Left hindlimb (tissue), 1 donor: ENCODE results near the gene UBXN7.
"Not testable (repeated sequence)": the region's sequence is repeated elsewhere in the genome, so short reads cannot be mapped to it uniquely, and the experiment has no call there.

Experiments
- DNase-seq: peaks from one replicate; pipeline ENCODE4 v3.0.0-alpha.2; 2018

UBXN7 gene

GRCh38 chr3:196354132-196354531, 78.1 kb downstream of the UBXN7 start:
- DNase-seq = no peak

GRCh38 chr3:196351541-196351940, 80.7 kb downstream of the UBXN7 start:
- no peak for DNase-seq

GRCh38 chr3:196350067-196350466, 82.2 kb downstream of the UBXN7 start:
- DNase-seq = no peak

- no peak for DNase-seq
Observed at GRCh38 chr3:196348698-196349097, 83.5 kb downstream of the UBXN7 start.

GRCh38 chr3:196344663-196345062, 87.6 kb downstream of the UBXN7 start:
- DNase-seq = no peak

GRCh38 chr3:196343917-196344316, 88.3 kb downstream of the UBXN7 start:
- not testable (repeated sequence) for DNase-seq

GRCh38 chr3:196341137-196341536, 91.1 kb downstream of the UBXN7 start:
- DNase-seq = no peak

GRCh38 chr3:196340466-196340865, 91.8 kb downstream of the UBXN7 start:
- DNase-seq = no peak

GRCh38 chr3:196339493-196340254, 92.6 kb downstream of the UBXN7 start:
- DNase-seq = no peak

- no peak for DNase-seq
Observed at GRCh38 chr3:196339044-196339443, 93.2 kb downstream of the UBXN7 start.

- DNase-seq = no peak
Observed at GRCh38 chr3:196336319-196337145, 95.7 kb downstream of the UBXN7 start.

GRCh38 chr3:196335503-196335948, 96.7 kb downstream of the UBXN7 start:
- DNase-seq = no peak

GRCh38 chr3:196334982-196335381, 97.2 kb downstream of the UBXN7 start:
- DNase-seq = no peak

- DNase-seq = no peak
Observed at GRCh38 chr3:196332168-196332567, 100.1 kb downstream of the UBXN7 start.

GRCh38 chr3:196327405-196327804, 104.8 kb downstream of the UBXN7 start:
- no peak for DNase-seq

- DNase-seq = no peak
Observed at GRCh38 chr3:196326936-196327335, 105.3 kb downstream of the UBXN7 start.

- peak; percentile 50 for DNase-seq
Observed at GRCh38 chr3:196323691-196324090, 108.5 kb downstream of the UBXN7 start.

GRCh38 chr3:196323016-196323415, 109.2 kb downstream of the UBXN7 start:
- DNase-seq = no peak

- DNase-seq = no peak
Observed at GRCh38 chr3:196321162-196321561, 111.1 kb downstream of the UBXN7 start.

- no peak for DNase-seq
Observed at GRCh38 chr3:196320137-196320536, 112.1 kb downstream of the UBXN7 start.

GRCh38 chr3:196317687-196318467, 114.3 kb downstream of the UBXN7 start, which contains the start of gene DYNLT2B:
Gene DYNLT2B, minus strand, starts transcription at chr3:196318240. Its CDS starts 88 bp downstream, at chr3:196318152.
- peak; percentile 94 for DNase-seq

GRCh38 chr3:196316799-196317686, 115.2 kb downstream of the UBXN7 start:
- not testable (repeated sequence) for DNase-seq
